Measurements from ENCODE around the gene MAPRE3.

DNA sequence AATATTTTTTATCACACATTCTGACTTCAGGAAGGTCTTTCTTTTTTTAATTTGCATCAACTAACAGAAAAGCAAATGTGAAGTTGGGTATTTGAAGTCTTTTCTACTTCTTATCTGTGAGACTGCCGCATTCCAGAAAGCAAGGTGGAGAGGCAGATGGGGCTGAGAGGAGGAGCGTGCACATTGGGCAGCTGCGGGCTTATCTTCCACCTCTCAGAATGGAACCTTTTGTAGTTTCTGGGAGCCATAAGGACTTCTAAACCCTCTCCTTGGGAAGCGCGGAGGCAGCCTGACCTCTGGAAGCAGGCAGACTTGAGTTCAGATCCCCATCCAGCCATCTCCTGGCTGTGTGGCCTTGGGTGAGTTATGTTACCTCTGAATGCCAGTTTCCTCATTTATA is 3.9 kb downstream of the MAPRE3 start:
- TF ChIP-seq EZH2 (IDR thresholded peaks at IDR 0.05; ENCODE audit: insufficient read depth, poor library complexity, severe bottlenecking) (no peak), EZH2phosphoT487 (IDR thresholded peaks at IDR 0.05; ENCODE audit: insufficient read depth, low read depth) (no peak)
